Brain microvascular endothelial cell (primary cell): ENCODE measurements around the gene NUDT6.

Experiments used
- DNase-seq: peaks from one replicate; pipeline ENCODE4 v3.0.0-alpha.2; 2020
- H3K27ac ChIP-seq: fragments of 250-450 bp; sonication (Bioruptor Pico); 2 replicates; pipeline ENCODE4 v1.5.1; 2020; ENCODE audit warnings: mild to moderate bottlenecking, moderate library complexity
- H3K27me3 ChIP-seq: fragments of 250-450 bp; sonication (Bioruptor Pico); replicated peaks from 2 replicates; pipeline ENCODE4 v1.5.1; 2020; ENCODE audit warnings: mild to moderate bottlenecking
- H3K36me3 ChIP-seq: fragments of 250-450 bp; sonication (Bioruptor Pico); replicated peaks from 2 replicates; pipeline ENCODE4 v1.5.1; 2020; ENCODE audit warnings: mild to moderate bottlenecking
- H3K4me3 ChIP-seq: 2 replicates; pipeline ENCODE4 v1.5.1; 2011; ENCODE audit warnings: low read depth, mild to moderate bottlenecking, control low read depth, low read length, moderate library complexity
- CTCF ChIP-seq: IDR thresholded peaks from 2 replicates; pipeline ENCODE4 v1.5.1; 2011; ENCODE audit warnings: low read depth, mild to moderate bottlenecking, moderate library complexity, low read length, control low read depth, inconsistent platforms; ENCODE audit errors: missing control alignments
- in situ Hi-C: cut with HindIII; loops from 2 replicates; pipeline ENCODE4 v1.10.0; 2017; ENCODE audit warnings: low sequenced_read_pairs, low pct_ligation_motif_present

The NUDT6 gene

GRCh38 chr4:122914292-122914904 is 8.0 kb downstream of the NUDT6 start:
- Histone ChIP-seq H3K27me3 (no peaks in the 10 kb centered on the region), H3K27ac (peak overlapping the region; percentile 46), H3K36me3 (no peaks in the 10 kb centered on the region), H3K4me3 (no peak overlapping the region)
- TF ChIP-seq CTCF, result peak; percentile 44
- in situ Hi-C loops, result loop anchor here (25.0 kb wide), 2 partner anchors 152 to 327 kb away; no protein-coding TSS in a partner anchor
- DNase-seq, result no peak

DNA sequence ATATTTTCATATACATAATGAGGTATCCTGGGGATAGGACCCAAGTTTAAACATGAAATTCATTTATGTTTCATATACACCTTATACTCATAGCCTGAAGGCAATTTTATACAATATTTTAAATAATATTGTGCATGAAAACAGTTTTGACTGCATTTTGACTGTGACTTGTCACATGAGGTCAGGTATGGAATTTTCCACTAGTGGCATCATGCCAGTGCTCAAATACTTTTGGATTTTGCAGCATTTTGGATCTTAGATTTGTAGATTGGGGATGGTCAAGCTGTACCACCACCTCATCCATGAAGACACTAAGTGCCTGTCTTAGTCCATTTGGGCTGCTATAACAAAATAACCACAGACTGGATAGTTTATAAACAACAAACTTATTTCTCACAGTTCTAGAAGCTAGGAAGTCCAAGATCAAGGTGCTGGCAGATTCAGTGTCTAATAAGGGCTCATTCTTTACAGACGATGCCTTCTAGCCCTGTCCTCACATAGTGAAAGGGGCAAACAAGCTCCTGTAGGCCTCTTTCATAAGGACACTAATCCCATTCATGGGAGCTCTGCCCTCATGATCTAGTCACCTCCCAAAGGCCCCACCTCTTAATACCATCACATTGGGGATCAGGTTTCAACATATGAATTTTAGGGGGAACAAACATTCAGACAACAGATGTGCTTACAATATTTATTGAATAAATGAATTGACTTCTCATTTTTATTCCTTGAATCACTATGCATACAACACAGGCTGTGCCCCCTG is 9.4 kb downstream of the NUDT6 start:
- Histone ChIP-seq H3K36me3 (no peaks in the 10 kb centered on the region), H3K27ac (no peak overlapping the region), H3K4me3 (no peak overlapping the region), H3K27me3 (no peaks in the 10 kb centered on the region)
- DNase-seq, result no peak
- in situ Hi-C loops, result loop anchor here (25.0 kb wide), 2 partner anchors 151 to 326 kb away; no protein-coding TSS in a partner anchor
- no peak for TF ChIP-seq CTCF

DNA sequence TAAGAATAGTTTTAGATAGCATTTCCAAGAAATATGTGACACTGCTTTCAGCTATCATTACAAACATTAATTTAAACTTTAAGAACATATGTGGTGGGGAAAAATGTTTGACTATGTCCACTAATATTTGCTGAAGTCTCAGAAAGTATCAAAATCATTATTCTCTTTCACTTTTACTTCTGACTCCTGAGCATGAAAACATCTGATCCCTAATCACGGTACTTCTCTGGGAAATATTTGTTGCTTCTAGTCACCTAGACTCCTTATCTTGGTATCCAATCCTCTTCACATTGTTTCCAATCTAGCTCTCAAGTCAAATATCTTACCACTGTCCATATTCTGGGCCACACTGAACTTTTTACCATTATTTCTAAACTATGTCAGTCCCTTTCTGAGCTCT is 10.8 kb downstream of the NUDT6 start:
- H3K27ac ChIP-seq, result no peak overlapping the region
- no peaks in the 10 kb centered on the region for H3K27me3 ChIP-seq
- no peak for TF ChIP-seq CTCF
- H3K4me3 ChIP-seq, result no peak overlapping the region
- in situ Hi-C loops, result loop anchor here (25.0 kb wide), 2 partner anchors 149 to 324 kb away; no protein-coding TSS in a partner anchor
- DNase-seq, result no peak
- no peaks in the 10 kb centered on the region for H3K36me3 ChIP-seq

DNA sequence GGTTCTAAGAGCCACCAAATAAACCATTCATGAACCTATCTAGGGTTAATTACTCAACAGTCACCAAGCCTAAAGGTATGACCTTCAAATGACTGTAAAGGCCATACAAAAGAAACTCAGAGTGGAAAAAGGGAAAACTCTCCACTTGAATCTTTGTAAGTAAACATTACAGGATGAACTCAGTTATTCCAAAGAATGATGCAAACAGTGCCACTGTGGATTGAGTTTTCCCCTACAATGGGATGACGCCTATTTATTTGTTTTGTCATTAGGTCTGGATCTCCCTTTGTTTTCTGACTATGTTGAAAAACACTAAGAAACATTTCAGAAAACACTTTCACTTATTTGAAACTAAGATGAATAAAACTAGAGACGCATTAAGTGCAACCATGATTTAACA is 12.7 kb downstream of the NUDT6 start:
- Histone ChIP-seq H3K27ac (no peak overlapping the region), H3K36me3 (no peaks in the 10 kb centered on the region), H3K4me3 (no peak overlapping the region), H3K27me3 (no peaks in the 10 kb centered on the region)
- no peak for DNase-seq
- TF ChIP-seq CTCF, result no peak
- in situ Hi-C loops, result loop anchor here (25.0 kb wide), 2 partner anchors 147 to 322 kb away; no protein-coding TSS in a partner anchor

DNA sequence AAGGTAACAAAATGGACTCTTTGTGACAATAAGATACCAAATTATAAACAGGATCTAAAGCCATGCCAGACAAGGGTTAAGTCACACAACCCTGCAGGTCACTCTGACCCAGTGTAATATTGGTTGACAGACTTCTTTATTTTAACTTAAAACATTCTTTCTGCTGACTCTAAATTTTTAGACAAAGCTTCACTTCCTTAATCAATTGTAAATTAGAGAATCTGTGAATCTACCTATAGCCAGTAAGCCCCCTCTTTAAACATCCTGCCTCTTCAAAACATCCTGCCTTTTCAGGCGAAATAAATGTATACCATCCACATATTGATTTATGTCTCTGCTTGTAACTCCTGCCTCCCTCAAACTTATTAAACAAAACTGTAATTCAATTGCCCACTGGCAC is 14.2 kb downstream of the NUDT6 start:
- in situ Hi-C loops, result loop anchor here (25.0 kb wide), 2 partner anchors 146 to 321 kb away; no protein-coding TSS in a partner anchor
- H3K36me3 ChIP-seq, result no peaks in the 10 kb centered on the region
- no peaks in the 10 kb centered on the region for H3K27me3 ChIP-seq
- no peak overlapping the region for H3K4me3 ChIP-seq
- DNase-seq, result no peak
- H3K27ac ChIP-seq, result no peak overlapping the region
- TF ChIP-seq CTCF, result no peak
